BE2C (cell line): ENCODE measurements around the gene MALT1.
"Not testable (repeated sequence)": the region's sequence is repeated elsewhere in the genome, so short reads cannot be mapped to it uniquely, and the experiment has no call there.

Source experiments
- DNase-seq: peaks from one replicate; pipeline ENCODE4 v3.0.0-alpha.2; 2020
- H3K27me3 ChIP-seq: fragments of 250-450 bp; sonication (Bioruptor Pico); 2 replicates; pipeline ENCODE4 v1.5.1; 2020; ENCODE audit warnings: mild to moderate bottlenecking
- H3K36me3 ChIP-seq: fragments of 250-450 bp; sonication (Bioruptor Pico); 2 replicates; pipeline ENCODE4 v1.5.1; 2020; ENCODE audit warnings: mild to moderate bottlenecking
- H3K4me1 ChIP-seq: fragments of 250-450 bp; sonication (Bioruptor Pico); 2 replicates; pipeline ENCODE4 v1.5.1; 2020
- H3K4me3 ChIP-seq: 2 replicates; pipeline ENCODE4 v1.5.1; 2011; ENCODE audit warnings: low read depth, low read length
- H3K9me3 ChIP-seq: fragments of 250-450 bp; sonication (Bioruptor Pico); 2 replicates; pipeline ENCODE4 v1.5.1; 2020
- TF ChIP-seq, protein P1 (sequence below): IDR thresholded peaks from 2 replicates; pipeline ENCODE4 v1.5.1; 2012; ENCODE audit warnings: mild to moderate bottlenecking, low read depth, low read length

MALT1 gene

DNA sequence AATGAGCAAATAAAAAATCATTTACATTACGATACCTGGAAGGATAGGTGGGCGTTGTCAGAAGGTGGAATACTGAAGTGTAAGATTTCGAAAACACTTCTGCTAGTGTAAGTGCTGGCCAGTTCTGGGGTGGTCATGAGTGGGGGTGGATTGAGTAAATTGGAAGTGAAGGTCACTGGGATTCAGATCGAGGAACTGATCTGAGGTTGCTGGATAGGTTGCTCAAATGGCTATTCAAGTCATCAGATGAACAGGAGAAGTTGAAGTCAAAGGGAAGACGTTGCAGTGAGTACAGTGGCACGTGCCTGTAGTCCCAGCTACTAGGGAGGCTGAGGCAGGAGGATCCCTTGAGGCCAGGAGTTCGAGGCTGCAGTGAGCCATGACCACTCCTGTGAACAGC, 95.7 kb downstream of the MALT1 start:
- H3K4me3 ChIP-seq, result no peak overlapping the region
- no peaks in the 10 kb centered on the region for H3K9me3 ChIP-seq
- TF ChIP-seq, protein P1, sequence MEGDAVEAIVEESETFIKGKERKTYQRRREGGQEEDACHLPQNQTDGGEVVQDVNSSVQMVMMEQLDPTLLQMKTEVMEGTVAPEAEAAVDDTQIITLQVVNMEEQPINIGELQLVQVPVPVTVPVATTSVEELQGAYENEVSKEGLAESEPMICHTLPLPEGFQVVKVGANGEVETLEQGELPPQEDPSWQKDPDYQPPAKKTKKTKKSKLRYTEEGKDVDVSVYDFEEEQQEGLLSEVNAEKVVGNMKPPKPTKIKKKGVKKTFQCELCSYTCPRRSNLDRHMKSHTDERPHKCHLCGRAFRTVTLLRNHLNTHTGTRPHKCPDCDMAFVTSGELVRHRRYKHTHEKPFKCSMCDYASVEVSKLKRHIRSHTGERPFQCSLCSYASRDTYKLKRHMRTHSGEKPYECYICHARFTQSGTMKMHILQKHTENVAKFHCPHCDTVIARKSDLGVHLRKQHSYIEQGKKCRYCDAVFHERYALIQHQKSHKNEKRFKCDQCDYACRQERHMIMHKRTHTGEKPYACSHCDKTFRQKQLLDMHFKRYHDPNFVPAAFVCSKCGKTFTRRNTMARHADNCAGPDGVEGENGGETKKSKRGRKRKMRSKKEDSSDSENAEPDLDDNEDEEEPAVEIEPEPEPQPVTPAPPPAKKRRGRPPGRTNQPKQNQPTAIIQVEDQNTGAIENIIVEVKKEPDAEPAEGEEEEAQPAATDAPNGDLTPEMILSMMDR, result no peak
- DNase-seq, result no peak
- H3K4me1 ChIP-seq, result no peaks in the 10 kb centered on the region
- H3K36me3 ChIP-seq, result no peaks in the 10 kb centered on the region
- no peaks in the 10 kb centered on the region for H3K27me3 ChIP-seq

DNA sequence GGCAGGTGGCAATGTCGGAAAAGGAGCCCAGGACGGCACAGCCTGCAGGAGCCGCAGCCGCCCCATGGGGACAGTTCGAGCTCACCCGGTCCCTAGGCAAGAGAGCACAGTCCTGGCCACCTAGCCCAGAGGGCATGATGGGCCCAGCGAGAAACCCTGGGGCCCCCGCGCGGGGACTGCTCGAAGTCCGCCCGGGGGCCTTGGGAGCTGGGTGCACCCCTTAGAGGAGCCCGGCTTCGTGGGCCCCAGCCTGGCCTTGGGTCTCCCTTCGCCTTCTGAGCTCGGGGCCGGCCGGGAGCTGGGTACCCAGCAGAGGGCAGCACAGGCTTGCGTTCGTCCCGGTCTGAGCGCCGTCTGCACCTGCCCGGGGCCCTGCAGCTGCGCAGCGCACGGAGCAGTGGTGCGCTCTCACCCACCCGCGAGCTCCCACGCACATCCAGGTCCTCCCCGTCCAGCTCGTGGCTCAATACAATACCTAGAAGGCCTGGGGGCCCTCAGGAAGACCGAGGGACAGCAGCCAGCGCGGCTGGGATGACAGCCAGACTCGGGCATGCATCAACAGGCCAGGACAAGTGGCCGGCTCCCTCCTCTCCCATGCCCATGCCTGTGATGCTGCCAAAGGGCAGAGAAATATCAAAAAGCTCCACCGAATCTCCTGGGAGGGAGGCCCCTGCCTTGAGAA, 97.2 kb downstream of the MALT1 start:
- Histone ChIP-seq H3K9me3 (no peaks in the 10 kb centered on the region), H3K36me3 (no peaks in the 10 kb centered on the region), H3K27me3 (no peaks in the 10 kb centered on the region), H3K4me1 (no peaks in the 10 kb centered on the region), H3K4me3 (peak overlapping the region; percentile 38)
- TF ChIP-seq, protein P1, result peak; percentile 63
- DNase-seq, result peak; percentile 71

DNA sequence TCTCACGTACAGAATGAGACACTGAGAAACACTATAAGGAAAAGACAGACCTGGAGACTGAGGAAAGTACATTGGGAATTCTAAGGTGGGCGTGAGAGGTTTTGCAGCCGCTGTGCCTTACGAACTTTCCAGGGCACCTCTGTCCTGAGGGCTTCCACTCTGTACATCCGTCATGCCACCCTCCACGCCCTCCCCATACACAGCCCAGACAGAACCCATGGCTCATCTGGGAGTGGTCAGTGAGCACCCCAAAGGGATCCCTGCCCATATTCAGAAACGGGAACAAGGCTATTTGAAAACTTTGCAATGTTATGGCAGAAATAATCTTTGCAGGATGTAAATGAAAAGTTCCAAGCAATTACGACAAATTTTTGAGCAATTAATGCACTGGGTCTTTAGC, 98.1 kb downstream of the MALT1 start:
- DNase-seq, result no peak
- no peak overlapping the region for H3K4me3 ChIP-seq

DNA sequence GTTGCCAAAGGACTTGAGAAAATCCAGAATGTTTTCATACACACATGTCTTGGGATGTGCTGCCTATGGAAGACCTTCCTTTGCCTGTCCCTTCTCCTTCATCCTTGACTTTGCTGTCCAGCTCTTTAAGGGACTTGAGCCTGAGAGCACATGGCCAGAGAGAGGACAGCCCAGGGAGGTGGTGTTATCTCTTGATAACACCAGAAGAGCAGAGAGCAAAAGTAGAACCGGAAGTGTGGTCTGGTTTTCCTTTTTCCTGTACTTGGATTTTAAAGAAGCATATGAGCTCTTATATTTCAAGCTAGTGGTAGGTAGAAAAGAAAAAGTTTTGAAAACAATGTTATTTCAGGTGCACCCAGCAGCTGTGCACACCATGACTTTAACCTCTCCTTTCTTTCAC, 99.3 kb downstream of the MALT1 start:
- H3K4me1 ChIP-seq, result no peaks in the 10 kb centered on the region
- no peaks in the 10 kb centered on the region for H3K27me3 ChIP-seq
- no peaks in the 10 kb centered on the region for H3K9me3 ChIP-seq
- DNase-seq, result no peak
- TF ChIP-seq, protein P1, result no peak
- no peaks in the 10 kb centered on the region for H3K36me3 ChIP-seq
- H3K4me3 ChIP-seq, result no peak overlapping the region

More for the DNA sequence above, 98.1 kb downstream of the MALT1 start:
- no peaks in the 10 kb centered on the region for H3K27me3 ChIP-seq
- no peaks in the 10 kb centered on the region for H3K4me1 ChIP-seq
- H3K9me3 ChIP-seq, result no peaks in the 10 kb centered on the region
- TF ChIP-seq, protein P1, result no peak
- H3K36me3 ChIP-seq, result no peaks in the 10 kb centered on the region

DNA sequence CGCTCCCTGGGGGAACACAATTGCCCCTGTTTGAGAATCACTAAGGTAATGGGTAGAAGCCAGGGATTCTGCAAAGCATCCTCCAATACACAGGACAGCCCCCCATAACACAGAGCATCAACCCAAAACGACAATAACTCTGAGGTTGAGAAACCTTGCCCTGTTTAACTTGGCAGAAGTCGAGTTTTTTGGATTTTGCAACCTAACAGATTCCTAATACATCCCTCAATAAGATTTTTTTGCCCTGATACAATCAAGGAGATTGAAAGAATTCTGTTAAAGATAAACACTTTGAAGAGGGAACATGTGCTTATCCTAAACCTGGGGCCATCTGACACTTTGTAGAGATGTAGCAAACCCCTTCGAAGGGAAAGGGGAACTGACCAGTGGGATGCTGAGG, 100.9 kb downstream of the MALT1 start:
- TF ChIP-seq, protein P1, result no peak
- no peaks in the 10 kb centered on the region for H3K27me3 ChIP-seq
- no peak overlapping the region for H3K4me3 ChIP-seq
- no peaks in the 10 kb centered on the region for H3K36me3 ChIP-seq
- H3K9me3 ChIP-seq, result no peaks in the 10 kb centered on the region
- no peaks in the 10 kb centered on the region for H3K4me1 ChIP-seq
- DNase-seq, result no peak

DNA sequence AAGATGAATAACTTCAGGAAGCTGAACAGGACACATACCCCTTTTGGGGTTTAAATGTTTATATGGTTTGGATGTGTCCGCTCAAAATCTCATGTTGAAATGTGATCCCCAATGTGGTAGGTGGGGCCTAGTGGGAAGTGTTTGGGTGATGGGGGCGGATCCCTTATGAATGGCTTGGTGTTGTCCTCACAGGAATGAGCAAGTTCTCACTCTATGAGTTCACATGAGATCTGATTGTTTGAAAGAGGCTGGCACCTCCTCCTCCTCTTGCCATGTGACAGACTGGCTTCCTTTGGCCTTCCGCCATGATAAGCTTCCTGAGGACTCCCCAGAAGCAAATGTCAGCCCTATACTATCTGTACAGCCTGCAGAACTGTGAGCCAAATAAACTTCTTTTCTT, 104.8 kb downstream of the MALT1 start:
- no peaks in the 10 kb centered on the region for H3K4me1 ChIP-seq
- H3K9me3 ChIP-seq, result no peaks in the 10 kb centered on the region
- TF ChIP-seq, protein P1, result no peak
- DNase-seq, result no peak
- H3K36me3 ChIP-seq, result no peaks in the 10 kb centered on the region
- no peak overlapping the region for H3K4me3 ChIP-seq
- H3K27me3 ChIP-seq, result no peaks in the 10 kb centered on the region

DNA sequence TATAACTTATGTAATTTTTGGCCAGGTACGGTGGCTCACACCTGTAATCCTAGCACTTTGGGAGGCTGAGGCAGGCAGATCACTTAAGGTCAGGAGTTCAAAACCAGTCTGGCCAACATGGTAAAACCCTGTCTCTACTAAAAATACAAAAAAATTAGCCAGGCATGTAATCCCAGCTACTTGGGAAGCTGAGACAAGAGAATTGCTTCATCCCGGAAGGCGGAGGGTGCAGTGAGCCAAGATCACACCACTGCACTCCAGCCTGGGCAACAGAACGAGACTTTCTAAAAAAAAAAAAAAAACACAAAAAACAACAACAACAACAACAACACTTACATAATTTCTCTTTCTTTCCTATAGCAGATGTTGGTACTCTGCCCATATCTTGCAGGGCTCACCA, 105.3 kb downstream of the MALT1 start:
- not testable (repeated sequence) for DNase-seq, H3K4me3 ChIP-seq, H3K9me3 ChIP-seq, H3K4me1 ChIP-seq, H3K36me3 ChIP-seq, H3K27me3 ChIP-seq
